G401 (cell line): ENCODE measurements around the gene TSPO. TPM values are rescaled to one million over a fixed set of nuclear protein-coding genes. Genes with fewer than 3 reads are reported as not detected.
"Not testable (repeated sequence)": the region's sequence is repeated elsewhere in the genome, so short reads cannot be mapped to it uniquely, and the experiment has no call there.

ENCODE experiments used
- DNase-seq: peaks from one replicate; pipeline ENCODE4 v3.0.0-alpha.2; 2015; ENCODE audit warnings: low spot score
- in situ Hi-C: cut with HindIII; loops from 2 replicates; pipeline ENCODE4 v1.10.0; 2016; ENCODE audit warnings: low sequenced_read_pairs, mixed read lengths
- total RNA-seq: library from RNA; depleted of rRNA; stranded (reverse); fragments of >200 nt; shearing (Covaris generic); gene quantifications from 2 replicates; pipeline ENCODE4 v1.2.3, GENCODE V29; 2014; rRNA removed

Gene TSPO
- 23.9 and 32.7 TPM in 2 replicates for total RNA-seq

GRCh38 chr22:43151251-43152002 lies at the start of gene TSPO:
Gene TSPO (plus strand): TSS chr22:43151559. CDS start chr22:43159239, 7,680 bp downstream.
- in situ Hi-C loops: no loop called here

GRCh38 chr22:43104056-43104625 lies 47.2 kb upstream of the TSPO start:
- in situ Hi-C loops: loop anchor here (10.0 kb wide), 1 partner anchor 439 kb away; no protein-coding TSS in a partner anchor
- DNase-seq: not testable (repeated sequence)

More at GRCh38 chr22:43151251-43152002, at the start of gene TSPO:
- DNase-seq: no peak

- not testable (repeated sequence) for DNase-seq
- in situ Hi-C loops: loop anchor here (10.0 kb wide), 1 partner anchor 440 kb away; no protein-coding TSS in a partner anchor
Observed at GRCh38 chr22:43104950-43105349, 46.4 kb upstream of the TSPO start.

GRCh38 chr22:43106302-43106701 lies 45.1 kb upstream of the TSPO start:
- DNase-seq: no peak
- in situ Hi-C loops: loop anchor here (10.0 kb wide), 1 partner anchor 442 kb away; no protein-coding TSS in a partner anchor

- in situ Hi-C loops: loop anchor here (10.0 kb wide), 1 partner anchor 445 kb away; no protein-coding TSS in a partner anchor
Observed at GRCh38 chr22:43109511-43109910, 41.8 kb upstream of the TSPO start.

GRCh38 chr22:43109921-43110443 lies 41.4 kb upstream of the TSPO start:
- in situ Hi-C loops: loop anchor here (10.0 kb wide), 1 partner anchor 445 kb away; no protein-coding TSS in a partner anchor
- DNase-seq: no peak

More at GRCh38 chr22:43109511-43109910, 41.8 kb upstream of the TSPO start:
- no peak for DNase-seq

- DNase-seq: no peak
- in situ Hi-C loops: no loop called here
Observed at GRCh38 chr22:43110444-43110926, 40.9 kb upstream of the TSPO start, which contains the start of gene BIK. Gene BIK (plus strand): TSS chr22:43110750. CDS start chr22:43124023, 13,273 bp downstream.

- in situ Hi-C loops: no loop called here
- DNase-seq: no peak
Observed at GRCh38 chr22:43110927-43111623, 40.3 kb upstream of the TSPO start.

- no peak for DNase-seq
- in situ Hi-C loops: no loop called here
Observed at GRCh38 chr22:43113526-43114251, 37.7 kb upstream of the TSPO start.

- no peak for DNase-seq
- in situ Hi-C loops: no loop called here
Observed at GRCh38 chr22:43114958-43115357, 36.4 kb upstream of the TSPO start.

- in situ Hi-C loops: no loop called here
- no peak for DNase-seq
Observed at GRCh38 chr22:43116932-43117331, 34.4 kb upstream of the TSPO start.

- in situ Hi-C loops: no loop called here
Observed at GRCh38 chr22:43118024-43118849, 33.1 kb upstream of the TSPO start.

GRCh38 chr22:43118953-43119458 lies 32.4 kb upstream of the TSPO start:
- no peak for DNase-seq
- in situ Hi-C loops: no loop called here

More at GRCh38 chr22:43118024-43118849, 33.1 kb upstream of the TSPO start:
- no peak for DNase-seq

- in situ Hi-C loops: no loop called here
- no peak for DNase-seq
Observed at GRCh38 chr22:43126501-43127165, 24.7 kb upstream of the TSPO start.

GRCh38 chr22:43127166-43127908 lies 24.0 kb upstream of the TSPO start:
- DNase-seq: no peak
- in situ Hi-C loops: no loop called here

- in situ Hi-C loops: no loop called here
- no peak for DNase-seq
Observed at GRCh38 chr22:43128116-43128515, 23.2 kb upstream of the TSPO start.
